Naive B cell (primary cell): ENCODE results near the gene DOK4. TPM values are rescaled to one million over a fixed set of nuclear protein-coding genes. Genes with fewer than 3 reads are reported as not detected.

Experiments used
- ATAC-seq, 2 donors: fragments of 150-1000 bp; cut with Tn5 transposase; 2 replicates each; pipeline ENCODE4 v1.10.0; 2021; ENCODE audit warnings: low read depth in 2 of 2, mild to moderate bottlenecking in 2 of 2, moderate library complexity in 2 of 2
- DNase-seq: peaks from one replicate; pipeline ENCODE4 v3.0.0; 2022
- H3K27ac Mint-ChIP-seq, 6 donors: one replicate each; pipeline ENCODE4 v1.8.0; 2020 to 2022; ENCODE audit warnings: mild to moderate bottlenecking in 6 of 6, mixed read lengths in 6 of 6, moderate library complexity in 5 of 6, inconsistent platforms in 2 of 6
- H3K27me3 Mint-ChIP-seq, 3 donors: one replicate each; pipeline ENCODE4 v1.8.0; 2021 to 2022; ENCODE audit warnings: mixed read lengths in 3 of 3, mild to moderate bottlenecking in 1 of 3
- H3K36me3 Mint-ChIP-seq, 2 donors: one replicate each; pipeline ENCODE4 v1.8.0; 2020 to 2022; ENCODE audit warnings: mixed read lengths in 2 of 2, inconsistent platforms in 1 of 2, mild to moderate bottlenecking in 1 of 2
- H3K4me1 Mint-ChIP-seq, 3 donors: one replicate each; pipeline ENCODE4 v1.8.0; 2020 to 2022; ENCODE audit warnings: mixed read lengths in 3 of 3, inconsistent platforms in 1 of 3, mild to moderate bottlenecking in 1 of 3, moderate library complexity in 1 of 3
- H3K4me3 Mint-ChIP-seq, 8 donors: one replicate each; pipeline ENCODE4 v1.8.0; 2020 to 2022; ENCODE audit warnings: mild to moderate bottlenecking in 8 of 8, mixed read lengths in 8 of 8, moderate library complexity in 8 of 8, inconsistent platforms in 2 of 8
- H3K9me3 Mint-ChIP-seq, 7 donors: one replicate each; pipeline ENCODE4 v1.8.0; 2020 to 2022; ENCODE audit warnings: mixed read lengths in 7 of 7, mild to moderate bottlenecking in 5 of 7, inconsistent platforms in 2 of 7, moderate library complexity in 1 of 7
- polyA plus RNA-seq, 6 donors: library from polyadenylated mRNA; unstranded; fragments of 300-500 nt; fragmentation: Illumina TruSeq; gene quantifications; one replicate each; pipeline ENCODE4 v1.2.3, GENCODE V29; 2021; ENCODE audit warnings: low read depth in 6 of 6

Gene DOK4
- polyA plus RNA-seq, 6 donors from 2014 or later: 0.22 to 2.1 (median 1.4) TPM; not detected in 1

GRCh38 chr16:57529391-57530103, 43.3 kb upstream of the DOK4 start:
- Mint-ChIP-seq H3K36me3 (no peaks in the 10 kb centered on the region), H3K4me1 (peaks cover 58 to 61% (median 58%) of the 10 kb centered on the region in 3 donors), H3K27me3 (no peaks in the 10 kb centered on the region), H3K4me3 (peak overlapping the region; percentile 38 to 92 (median 83)), H3K9me3 (no peaks in the 10 kb centered on the region), H3K27ac (peak overlapping the region; percentile 86 to 98 (median 96))
- ATAC-seq (peak; percentile 17 to 28), DNase-seq (no peak)

GRCh38 chr16:57528499-57529390, 42.5 kb upstream of the DOK4 start:
- DNase-seq (no peak), ATAC-seq (no peak)
- Mint-ChIP-seq H3K36me3 (no peaks in the 10 kb centered on the region), H3K27ac (peak overlapping the region in 1 of 6 donors; percentile 86), H3K4me3 (peak overlapping the region in 4 of 8 donors; percentile 12 to 83 (median 77)), H3K9me3 (no peaks in the 10 kb centered on the region), H3K4me1 (peaks cover 51 to 54% (median 53%) of the 10 kb centered on the region in 3 donors), H3K27me3 (no peaks in the 10 kb centered on the region)

- H3K36me3 Mint-ChIP-seq: no peaks in the 10 kb centered on the region
- H3K4me1 Mint-ChIP-seq: peaks cover 49 to 53% (median 52%) of the 10 kb centered on the region in 3 donors
- no peak overlapping the region for H3K4me3 Mint-ChIP-seq
- H3K27ac Mint-ChIP-seq: peak overlapping the region in 1 of 6 donors; percentile 5
- ATAC-seq (no peak), DNase-seq (no peak)
- no peaks in the 10 kb centered on the region for H3K27me3 Mint-ChIP-seq
- H3K9me3 Mint-ChIP-seq: no peaks in the 10 kb centered on the region
Observed at GRCh38 chr16:57527610-57528360, 41.5 kb upstream of the DOK4 start.

- Mint-ChIP-seq H3K4me1 (peaks cover 48 to 53% (median 53%) of the 10 kb centered on the region in 3 donors), H3K9me3 (no peaks in the 10 kb centered on the region), H3K4me3 (no peak overlapping the region), H3K27me3 (no peaks in the 10 kb centered on the region), H3K27ac (no peak overlapping the region), H3K36me3 (no peaks in the 10 kb centered on the region)
- no peak for DNase-seq
- ATAC-seq: no peak
Observed at GRCh38 chr16:57527027-57527426, 40.7 kb upstream of the DOK4 start.

GRCh38 chr16:57526498-57526897, 40.2 kb upstream of the DOK4 start:
- ATAC-seq: no peak
- H3K9me3 Mint-ChIP-seq: no peaks in the 10 kb centered on the region
- H3K4me1 Mint-ChIP-seq: peaks cover 43 to 53% (median 48%) of the 10 kb centered on the region in 3 donors
- H3K36me3 Mint-ChIP-seq: no peaks in the 10 kb centered on the region
- no peak overlapping the region for H3K27ac Mint-ChIP-seq
- no peak for DNase-seq
- no peaks in the 10 kb centered on the region for H3K27me3 Mint-ChIP-seq
- H3K4me3 Mint-ChIP-seq: peak overlapping the region in 1 of 8 donors; percentile 32

DNA sequence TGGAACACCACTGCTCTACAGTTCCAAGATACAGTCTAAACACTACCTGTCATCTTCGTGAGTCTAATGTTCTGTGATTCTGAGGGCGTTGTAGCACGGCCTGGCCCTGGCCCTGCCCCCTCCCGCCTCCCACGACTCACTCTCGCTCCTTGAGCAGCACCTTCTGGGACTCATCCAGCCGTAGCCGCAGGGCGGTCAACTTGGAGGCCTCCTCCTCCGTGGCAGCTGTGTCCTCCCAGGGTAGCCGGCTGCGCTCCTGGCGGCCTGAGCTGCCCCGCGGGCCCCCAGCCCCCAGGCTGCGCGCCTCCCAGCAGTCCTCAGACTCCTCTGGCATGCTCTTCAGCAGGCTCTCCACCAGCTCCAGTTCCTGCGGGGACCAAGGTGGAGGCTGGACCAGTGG, 39.5 kb upstream of the DOK4 start:
- DNase-seq (no peak), ATAC-seq (no peak)
- peaks cover 40 to 50% (median 44%) of the 10 kb centered on the region in 3 donors for H3K4me1 Mint-ChIP-seq
- no peaks in the 10 kb centered on the region for H3K9me3 Mint-ChIP-seq
- H3K27me3 Mint-ChIP-seq: no peaks in the 10 kb centered on the region
- no peak overlapping the region for H3K4me3 Mint-ChIP-seq
- H3K36me3 Mint-ChIP-seq: no peaks in the 10 kb centered on the region
- no peak overlapping the region for H3K27ac Mint-ChIP-seq

- ATAC-seq (peak; percentile 87), DNase-seq (peak; percentile 61)
- Mint-ChIP-seq H3K27ac (peak overlapping the region in 5 of 6 donors; percentile 69 to 92 (median 87)), H3K4me1 (peaks cover 33 to 42% (median 37%) of the 10 kb centered on the region in 3 donors), H3K4me3 (peak overlapping the region; percentile 56 to 89 (median 81)), H3K36me3 (peaks cover 0 to 7% of the 10 kb centered on the region in 2 donors), H3K27me3 (no peaks in the 10 kb centered on the region), H3K9me3 (no peaks in the 10 kb centered on the region)
Observed at GRCh38 chr16:57522960-57523359, 36.7 kb upstream of the DOK4 start.

GRCh38 chr16:57519796-57520360, 33.6 kb upstream of the DOK4 start:
- Mint-ChIP-seq H3K36me3 (peaks cover 0 to 29% of the 10 kb centered on the region in 2 donors), H3K4me1 (peaks cover 36 to 39% (median 38%) of the 10 kb centered on the region in 3 donors), H3K4me3 (peak overlapping the region in 1 of 8 donors; percentile 59), H3K27ac (peak overlapping the region in 1 of 6 donors; percentile 89), H3K9me3 (no peaks in the 10 kb centered on the region), H3K27me3 (no peaks in the 10 kb centered on the region)
- ATAC-seq (peak; percentile 79 to 81), DNase-seq (peak; percentile 75)

DNA sequence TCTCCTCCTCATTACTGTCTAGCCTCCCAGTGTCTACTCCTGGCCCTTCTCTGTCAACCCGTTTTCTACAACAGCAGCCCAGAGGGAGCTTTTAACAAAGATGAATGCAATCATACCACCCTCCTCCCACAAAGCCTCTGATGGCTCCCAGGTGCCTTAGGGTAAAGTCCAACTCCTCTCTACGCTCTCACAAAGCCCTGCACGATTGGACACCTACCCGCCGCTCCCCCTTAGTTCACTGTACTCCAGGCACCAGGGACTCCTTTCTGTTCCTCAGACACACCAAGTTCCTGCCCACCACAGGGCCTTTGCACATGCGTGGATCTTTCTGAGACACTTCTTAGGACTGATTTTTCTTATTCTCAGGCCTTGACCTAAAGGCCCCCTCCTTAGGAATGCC, 32.6 kb upstream of the DOK4 start:
- no peaks in the 10 kb centered on the region for H3K27me3 Mint-ChIP-seq
- H3K36me3 Mint-ChIP-seq: peaks cover 0 to 29% of the 10 kb centered on the region in 2 donors
- H3K27ac Mint-ChIP-seq: peak overlapping the region in 1 of 6 donors; percentile 88
- peaks cover 33 to 34% (median 34%) of the 10 kb centered on the region in 3 donors for H3K4me1 Mint-ChIP-seq
- DNase-seq: no peak
- no peaks in the 10 kb centered on the region for H3K9me3 Mint-ChIP-seq
- peak overlapping the region in 1 of 8 donors; percentile 35 for H3K4me3 Mint-ChIP-seq
- no peak for ATAC-seq

DNA sequence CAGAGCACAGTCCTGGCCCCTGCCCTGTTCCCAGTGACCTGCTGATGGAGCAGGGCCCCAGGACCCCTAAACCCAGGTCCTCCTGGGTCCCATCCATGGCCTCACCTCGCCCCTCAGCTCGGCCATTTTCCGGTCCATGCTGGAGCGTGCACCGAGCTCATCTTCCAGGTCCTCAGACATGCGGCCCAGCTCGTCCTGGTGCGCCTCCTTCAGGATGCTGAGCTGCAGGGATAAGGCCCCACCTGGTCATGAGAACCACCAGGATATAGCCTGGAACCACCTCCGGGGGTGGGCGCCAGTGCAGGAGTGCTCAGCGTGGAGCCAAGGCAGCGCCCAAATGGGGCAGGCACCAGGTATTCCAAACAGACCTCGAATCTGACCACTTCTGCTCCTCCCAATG, 32.2 kb upstream of the DOK4 start:
- H3K4me1 Mint-ChIP-seq: peaks cover 30 to 34% (median 33%) of the 10 kb centered on the region in 3 donors
- H3K36me3 Mint-ChIP-seq: peaks cover 0 to 29% of the 10 kb centered on the region in 2 donors
- H3K4me3 Mint-ChIP-seq: no peak overlapping the region
- ATAC-seq (no peak), DNase-seq (no peak)
- H3K9me3 Mint-ChIP-seq: no peaks in the 10 kb centered on the region
- no peaks in the 10 kb centered on the region for H3K27me3 Mint-ChIP-seq
- H3K27ac Mint-ChIP-seq: no peak overlapping the region

- DNase-seq (no peak), ATAC-seq (no peak)
- Mint-ChIP-seq H3K4me3 (peak overlapping the region in 1 of 8 donors; percentile 11), H3K27me3 (no peaks in the 10 kb centered on the region), H3K27ac (peak overlapping the region in 1 of 6 donors; percentile 76), H3K9me3 (no peaks in the 10 kb centered on the region), H3K4me1 (peaks cover 23 to 26% (median 26%) of the 10 kb centered on the region in 3 donors), H3K36me3 (peaks cover 0 to 29% of the 10 kb centered on the region in 2 donors)
Observed at GRCh38 chr16:57517397-57518367, 31.4 kb upstream of the DOK4 start.

DNA sequence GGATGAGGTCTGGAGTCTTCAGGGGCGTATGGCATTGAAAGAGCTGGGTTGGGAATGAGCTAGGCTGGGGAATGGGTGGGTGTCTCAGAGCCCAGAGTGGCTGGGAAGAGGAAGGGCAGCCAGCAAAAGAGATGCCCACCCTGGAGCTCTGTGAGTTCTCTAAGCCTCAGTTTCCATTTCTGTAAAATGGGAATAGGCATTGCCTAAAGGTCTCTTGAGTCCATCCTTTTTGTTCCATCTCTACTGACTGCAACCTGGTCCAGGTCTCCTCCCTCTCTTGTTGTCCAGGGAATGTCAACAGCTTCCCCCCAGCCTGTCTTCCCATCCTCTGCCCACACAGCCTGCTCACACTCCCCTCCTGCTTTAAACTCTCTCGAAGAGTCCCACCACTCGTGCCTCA, 30.5 kb upstream of the DOK4 start:
- H3K27ac Mint-ChIP-seq: peak overlapping the region in 2 of 6 donors; percentile 79 to 85
- no peaks in the 10 kb centered on the region for H3K27me3 Mint-ChIP-seq
- H3K36me3 Mint-ChIP-seq: peaks cover 0 to 29% of the 10 kb centered on the region in 2 donors
- no peak overlapping the region for H3K4me3 Mint-ChIP-seq
- DNase-seq: no peak
- no peak for ATAC-seq
- H3K9me3 Mint-ChIP-seq: no peaks in the 10 kb centered on the region
- peaks cover 14 to 21% (median 20%) of the 10 kb centered on the region in 3 donors for H3K4me1 Mint-ChIP-seq
